ENCODE data around the gene NELL1.
A peak's percentile ranks its signal among the peaks of the same experiment; 100 is the strongest.

GRCh38 chr11:20647976-20648565 is 21.3 kb upstream of the NELL1 start:
- TF ChIP-seq CTCF (conservative IDR thresholded peaks at IDR 0.05; ENCODE audit: low read length) (peak; percentile 95), EZH2phosphoT487 (IDR thresholded peaks at IDR 0.05; ENCODE audit: borderline replicate concordance) (no peak)
